Measurements from ENCODE around the gene EPHA6.
"Not testable (repeated sequence)": the region's sequence is repeated elsewhere in the genome, so short reads cannot be mapped to it uniquely, and the experiment has no call there.

Gene EPHA6

DNA sequence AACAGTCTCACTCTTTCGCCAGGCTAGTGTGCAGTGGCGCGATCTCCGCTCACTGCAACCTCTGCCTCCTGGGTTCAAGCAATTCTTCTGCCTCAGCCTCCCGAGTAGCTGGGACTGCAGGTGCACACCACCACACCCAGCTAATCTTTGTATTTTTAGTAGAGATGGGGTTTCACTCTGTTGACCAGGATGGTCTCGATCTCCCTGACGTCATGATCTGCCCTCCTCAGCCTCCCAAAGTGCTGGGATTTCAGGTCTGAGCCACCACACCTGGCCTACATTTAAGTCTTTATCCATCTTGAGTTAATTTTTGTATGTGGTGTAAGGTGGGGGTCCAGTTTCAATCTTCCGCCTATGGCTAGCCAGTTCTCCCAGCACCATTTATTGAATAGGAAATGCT is 211.2 kb downstream of the EPHA6 start:
- not testable (repeated sequence) for H3K27ac ChIP-seq (ENCODE audit: low read depth, low read length); H2AFZ ChIP-seq (ENCODE audit: low read length, unreplicated experiment); H3K79me2 ChIP-seq (ENCODE audit: control insufficient read depth, insufficient read depth, low read length, unreplicated experiment); H3K4me1 ChIP-seq (ENCODE audit: control insufficient read depth, insufficient read depth, low read length, unreplicated experiment); H3K27me3 ChIP-seq (ENCODE audit: insufficient read depth, low read length); H3K36me3 ChIP-seq (ENCODE audit: insufficient read depth, low read length); H3K4me3 ChIP-seq (ENCODE audit: low read depth, low read length)

- H2AFZ ChIP-seq (ENCODE audit: low read length, unreplicated experiment) = no peak overlapping the region
- no peaks in the 10 kb centered on the region for H3K27me3 ChIP-seq (ENCODE audit: insufficient read depth, low read length)
- H3K4me1 ChIP-seq (ENCODE audit: control insufficient read depth, insufficient read depth, low read length, unreplicated experiment) = no peaks in the 10 kb centered on the region
- H3K27ac ChIP-seq (ENCODE audit: low read depth, low read length) = no peak overlapping the region
- no peaks in the 10 kb centered on the region for H3K36me3 ChIP-seq (ENCODE audit: insufficient read depth, low read length)
- H3K79me2 ChIP-seq (ENCODE audit: control insufficient read depth, insufficient read depth, low read length, unreplicated experiment) = no peaks in the 10 kb centered on the region
- no peak overlapping the region for H3K4me3 ChIP-seq (ENCODE audit: low read depth, low read length)
These were observed 215.6 kb downstream of the EPHA6 start for GRCh38 chr3:97029972-97030371.

GRCh38 chr3:97037294-97037943 is 223.0 kb downstream of the EPHA6 start:
- Histone ChIP-seq H3K4me1 (ENCODE audit: control insufficient read depth, insufficient read depth, low read length, unreplicated experiment) (no peaks in the 10 kb centered on the region), H3K4me3 (ENCODE audit: low read depth, low read length) (no peak overlapping the region), H3K79me2 (ENCODE audit: control insufficient read depth, insufficient read depth, low read length, unreplicated experiment) (no peaks in the 10 kb centered on the region), H3K27me3 (ENCODE audit: insufficient read depth, low read length) (no peaks in the 10 kb centered on the region), H3K27ac (ENCODE audit: low read depth, low read length) (no peak overlapping the region), H3K36me3 (ENCODE audit: insufficient read depth, low read length) (no peaks in the 10 kb centered on the region), H2AFZ (ENCODE audit: low read length, unreplicated experiment) (no peak overlapping the region)

- H3K4me1 ChIP-seq (ENCODE audit: control insufficient read depth, insufficient read depth, low read length, unreplicated experiment) = no peaks in the 10 kb centered on the region
- no peaks in the 10 kb centered on the region for H3K36me3 ChIP-seq (ENCODE audit: insufficient read depth, low read length)
- no peaks in the 10 kb centered on the region for H3K79me2 ChIP-seq (ENCODE audit: control insufficient read depth, insufficient read depth, low read length, unreplicated experiment)
- H3K27ac ChIP-seq (ENCODE audit: low read depth, low read length) = no peak overlapping the region
- H3K4me3 ChIP-seq (ENCODE audit: low read depth, low read length) = no peak overlapping the region
- 0 out of 2 replicates have a peak, but pooled peaks cover 3% of the 10 kb centered on the region for H3K27me3 ChIP-seq (ENCODE audit: insufficient read depth, low read length)
- no peak overlapping the region for H2AFZ ChIP-seq (ENCODE audit: low read length, unreplicated experiment)
These were observed 229.0 kb downstream of the EPHA6 start for GRCh38 chr3:97043411-97043810.

- H3K4me3 ChIP-seq (ENCODE audit: low read depth, low read length) = no peak overlapping the region
- no peak overlapping the region for H2AFZ ChIP-seq (ENCODE audit: low read length, unreplicated experiment)
- no peaks in the 10 kb centered on the region for H3K4me1 ChIP-seq (ENCODE audit: control insufficient read depth, insufficient read depth, low read length, unreplicated experiment)
- no peaks in the 10 kb centered on the region for H3K36me3 ChIP-seq (ENCODE audit: insufficient read depth, low read length)
- H3K27me3 ChIP-seq (ENCODE audit: insufficient read depth, low read length) = no peaks in the 10 kb centered on the region
- no peaks in the 10 kb centered on the region for H3K79me2 ChIP-seq (ENCODE audit: control insufficient read depth, insufficient read depth, low read length, unreplicated experiment)
- H3K27ac ChIP-seq (ENCODE audit: low read depth, low read length) = no peak overlapping the region
These were observed 243.0 kb downstream of the EPHA6 start for GRCh38 chr3:97057365-97057764.

GRCh38 chr3:97059168-97059567 is 244.8 kb downstream of the EPHA6 start:
- no peak overlapping the region for H3K4me3 ChIP-seq (ENCODE audit: low read depth, low read length)

DNA sequence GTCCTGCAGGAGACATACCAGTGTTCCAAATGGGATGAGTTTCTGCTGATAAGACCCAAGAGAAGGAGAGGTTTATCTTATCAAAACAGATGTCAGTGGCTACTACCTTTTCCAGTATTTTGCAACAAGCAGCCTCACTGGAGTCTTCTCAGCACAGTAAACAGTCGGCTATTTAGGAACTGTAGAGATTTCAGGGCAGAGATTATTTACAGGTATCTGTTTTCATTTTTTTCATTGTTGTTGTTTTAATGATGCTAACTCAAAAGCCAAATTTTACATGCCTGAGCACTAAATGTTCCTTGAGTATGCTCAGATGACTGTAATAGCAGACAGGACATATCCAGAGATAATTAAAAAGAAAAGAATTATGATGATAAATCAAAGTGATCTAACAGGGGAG is 252.1 kb downstream of the EPHA6 start:
- Histone ChIP-seq H3K79me2 (ENCODE audit: control insufficient read depth, insufficient read depth, low read length, unreplicated experiment) (no peaks in the 10 kb centered on the region), H3K27ac (ENCODE audit: low read depth, low read length) (no peak overlapping the region), H3K36me3 (ENCODE audit: insufficient read depth, low read length) (no peaks in the 10 kb centered on the region), H3K4me3 (ENCODE audit: low read depth, low read length) (no peak overlapping the region), H3K4me1 (ENCODE audit: control insufficient read depth, insufficient read depth, low read length, unreplicated experiment) (no peaks in the 10 kb centered on the region), H2AFZ (ENCODE audit: low read length, unreplicated experiment) (no peak overlapping the region), H3K27me3 (ENCODE audit: insufficient read depth, low read length) (no peaks in the 10 kb centered on the region)

More at GRCh38 chr3:97059168-97059567, 244.8 kb downstream of the EPHA6 start:
- Histone ChIP-seq H3K4me1 (ENCODE audit: control insufficient read depth, insufficient read depth, low read length, unreplicated experiment) (no peaks in the 10 kb centered on the region), H3K27ac (ENCODE audit: low read depth, low read length) (no peak overlapping the region), H2AFZ (ENCODE audit: low read length, unreplicated experiment) (no peak overlapping the region), H3K27me3 (ENCODE audit: insufficient read depth, low read length) (no peaks in the 10 kb centered on the region), H3K79me2 (ENCODE audit: control insufficient read depth, insufficient read depth, low read length, unreplicated experiment) (no peaks in the 10 kb centered on the region), H3K36me3 (ENCODE audit: insufficient read depth, low read length) (no peaks in the 10 kb centered on the region)

DNA sequence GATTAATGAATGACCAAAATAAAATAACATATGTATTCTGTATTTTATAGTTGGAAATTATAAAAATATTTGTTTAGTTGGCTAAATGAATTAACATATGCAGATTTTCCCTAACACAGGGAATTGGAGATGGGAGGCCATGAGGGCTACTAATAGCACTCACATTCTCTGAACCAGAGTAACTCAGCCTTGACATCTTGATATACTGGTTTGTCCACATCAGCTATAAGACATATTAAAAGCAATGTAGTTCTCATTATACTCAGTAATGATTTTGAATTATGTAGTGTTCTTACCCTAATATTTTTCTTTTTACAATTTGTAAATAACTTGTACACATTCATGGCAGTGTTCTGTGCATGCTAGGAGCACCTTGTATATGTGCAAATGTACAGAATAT is 255.9 kb downstream of the EPHA6 start:
- H3K4me1 ChIP-seq (ENCODE audit: control insufficient read depth, insufficient read depth, low read length, unreplicated experiment) = no peaks in the 10 kb centered on the region
- no peaks in the 10 kb centered on the region for H3K79me2 ChIP-seq (ENCODE audit: control insufficient read depth, insufficient read depth, low read length, unreplicated experiment)
- no peak overlapping the region for H3K4me3 ChIP-seq (ENCODE audit: low read depth, low read length)

GRCh38 chr3:97074546-97074945 is 260.2 kb downstream of the EPHA6 start:
- peaks cover 3% of the 10 kb centered on the region; the same call in 1 of the 2 replicates for H3K27me3 ChIP-seq (ENCODE audit: insufficient read depth, low read length)
- no peaks in the 10 kb centered on the region for H3K4me1 ChIP-seq (ENCODE audit: control insufficient read depth, insufficient read depth, low read length, unreplicated experiment)
- H3K27ac ChIP-seq (ENCODE audit: low read depth, low read length) = no peak overlapping the region
- H2AFZ ChIP-seq (ENCODE audit: low read length, unreplicated experiment) = no peak overlapping the region
- H3K79me2 ChIP-seq (ENCODE audit: control insufficient read depth, insufficient read depth, low read length, unreplicated experiment) = no peaks in the 10 kb centered on the region
- no peak overlapping the region for H3K4me3 ChIP-seq (ENCODE audit: low read depth, low read length)
- no peaks in the 10 kb centered on the region for H3K36me3 ChIP-seq (ENCODE audit: insufficient read depth, low read length)

More for the DNA sequence above, 255.9 kb downstream of the EPHA6 start:
- H3K27me3 ChIP-seq (ENCODE audit: insufficient read depth, low read length) = peaks cover 3% of the 10 kb centered on the region; the same call in 1 of the 2 replicates
- no peaks in the 10 kb centered on the region for H3K36me3 ChIP-seq (ENCODE audit: insufficient read depth, low read length)
- H2AFZ ChIP-seq (ENCODE audit: low read length, unreplicated experiment) = no peak overlapping the region
- H3K27ac ChIP-seq (ENCODE audit: low read depth, low read length) = no peak overlapping the region

GRCh38 chr3:97076673-97077072 is 262.3 kb downstream of the EPHA6 start:
- Histone ChIP-seq H3K79me2 (ENCODE audit: control insufficient read depth, insufficient read depth, low read length, unreplicated experiment) (no peaks in the 10 kb centered on the region), H3K27me3 (ENCODE audit: insufficient read depth, low read length) (peaks cover 3% of the 10 kb centered on the region; the same call in 1 of the 2 replicates), H3K27ac (ENCODE audit: low read depth, low read length) (no peak overlapping the region), H3K4me1 (ENCODE audit: control insufficient read depth, insufficient read depth, low read length, unreplicated experiment) (no peaks in the 10 kb centered on the region), H2AFZ (ENCODE audit: low read length, unreplicated experiment) (no peak overlapping the region), H3K4me3 (ENCODE audit: low read depth, low read length) (no peak overlapping the region), H3K36me3 (ENCODE audit: insufficient read depth, low read length) (no peaks in the 10 kb centered on the region)

DNA sequence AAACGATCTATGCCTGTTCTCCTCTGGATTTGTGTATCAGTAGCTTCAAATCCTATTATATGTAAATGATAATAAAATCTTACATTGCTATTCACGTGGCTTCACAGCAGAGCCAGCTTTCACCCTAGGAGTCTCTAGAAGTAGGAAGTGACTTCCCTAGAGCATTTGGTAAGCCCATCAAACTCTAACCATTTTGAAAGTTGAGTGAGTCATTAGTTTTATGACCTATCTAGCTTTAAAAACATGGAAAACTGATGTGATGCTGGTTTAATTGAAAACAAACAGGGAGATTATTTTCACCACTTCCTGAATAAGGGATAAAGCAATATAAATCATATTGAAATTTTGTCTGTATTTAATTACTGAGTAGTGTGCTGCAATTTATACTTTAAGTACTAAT is 275.2 kb downstream of the EPHA6 start:
- H3K4me3 ChIP-seq (ENCODE audit: low read depth, low read length) = no peak overlapping the region
- H3K4me1 ChIP-seq (ENCODE audit: control insufficient read depth, insufficient read depth, low read length, unreplicated experiment) = no peaks in the 10 kb centered on the region
- H3K79me2 ChIP-seq (ENCODE audit: control insufficient read depth, insufficient read depth, low read length, unreplicated experiment) = no peaks in the 10 kb centered on the region
- H3K27me3 ChIP-seq (ENCODE audit: insufficient read depth, low read length) = no peaks in the 10 kb centered on the region
- H3K36me3 ChIP-seq (ENCODE audit: insufficient read depth, low read length) = no peaks in the 10 kb centered on the region
- H3K27ac ChIP-seq (ENCODE audit: low read depth, low read length) = no peak overlapping the region
- no peak overlapping the region for H2AFZ ChIP-seq (ENCODE audit: low read length, unreplicated experiment)

Measured in ACC112 (cell line).